Measurements from ENCODE around the gene KIAA1328.
"Not testable (repeated sequence)": the region's sequence is repeated elsewhere in the genome, so short reads cannot be mapped to it uniquely, and the experiment has no call there.

The KIAA1328 gene

DNA sequence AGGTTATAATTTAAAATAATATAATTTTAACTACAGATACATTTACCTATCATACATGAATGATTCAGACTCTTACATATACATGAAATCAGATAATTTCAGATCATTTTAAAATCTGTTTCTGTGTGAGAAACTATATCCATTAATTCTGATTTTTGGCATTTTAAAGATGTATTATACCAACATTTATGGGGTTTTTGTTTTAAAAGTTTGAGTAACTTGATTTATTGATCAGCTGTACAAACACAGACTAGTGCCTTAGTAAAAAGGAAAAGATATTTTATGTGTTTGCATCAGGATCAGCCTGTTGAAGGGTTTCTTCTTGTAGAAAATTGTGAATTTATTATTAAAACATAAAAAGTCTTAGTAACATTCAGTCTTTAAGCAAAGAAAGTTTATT lies 59.9 kb downstream of the KIAA1328 start:
- DNase-seq = no peak

DNA sequence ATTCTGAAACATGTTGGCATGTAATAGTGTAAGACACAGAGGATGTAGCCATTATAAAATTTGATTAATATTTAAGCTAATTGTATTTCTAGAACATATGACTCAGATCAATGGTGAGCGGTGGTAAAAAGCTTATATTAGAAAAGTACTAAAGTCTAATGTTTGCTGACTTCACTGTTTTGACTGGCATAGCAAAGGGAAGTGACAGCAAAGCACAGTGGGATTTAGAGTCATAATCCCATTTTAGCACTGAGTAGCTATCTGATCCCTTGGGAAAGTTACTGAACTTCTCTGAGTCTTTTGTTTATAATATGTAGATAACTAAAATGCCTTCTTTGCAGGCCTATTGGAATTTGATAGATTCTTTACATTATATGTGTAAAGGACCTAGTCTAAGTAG lies 60.4 kb downstream of the KIAA1328 start:
- DNase-seq = no peak

DNA sequence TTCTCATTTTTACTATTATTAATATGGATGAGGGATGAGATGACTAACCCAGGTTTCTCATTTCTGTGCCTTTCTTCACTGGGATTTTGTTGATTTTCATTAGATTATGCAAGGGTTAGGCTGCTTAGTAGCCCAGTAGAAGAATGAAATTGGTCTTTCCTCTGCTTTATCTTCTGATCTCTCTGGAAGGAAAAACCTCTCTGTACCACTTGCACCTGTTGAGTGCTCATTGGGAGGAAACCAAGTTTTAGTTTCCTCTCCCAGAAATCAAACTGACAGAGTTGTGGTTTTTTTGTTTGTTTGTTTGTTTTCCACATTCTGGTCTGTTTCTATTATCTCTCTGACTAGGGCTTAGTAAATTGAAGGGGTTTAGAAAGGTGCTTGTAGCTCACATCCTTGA lies 60.8 kb downstream of the KIAA1328 start:
- DNase-seq = no peak

DNA sequence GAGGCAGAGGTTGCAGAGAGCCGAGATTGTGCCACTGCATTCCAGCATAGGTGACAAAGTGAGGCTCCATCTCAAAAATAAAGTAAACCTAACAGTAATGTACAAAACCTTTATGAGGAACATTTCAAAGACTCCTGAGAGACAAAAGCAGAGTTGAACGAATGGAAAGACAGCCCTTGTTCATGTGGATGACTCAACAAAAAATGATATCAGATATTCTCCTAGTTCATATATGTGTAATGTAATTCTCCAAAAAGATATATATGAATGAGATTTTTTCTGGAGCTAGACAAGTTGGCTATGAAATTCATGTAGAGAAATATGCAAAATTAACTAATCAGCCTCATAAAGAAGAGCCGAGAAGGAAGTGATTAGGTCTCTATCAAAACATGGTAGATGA lies 61.7 kb downstream of the KIAA1328 start:
- no peak for DNase-seq

DNA sequence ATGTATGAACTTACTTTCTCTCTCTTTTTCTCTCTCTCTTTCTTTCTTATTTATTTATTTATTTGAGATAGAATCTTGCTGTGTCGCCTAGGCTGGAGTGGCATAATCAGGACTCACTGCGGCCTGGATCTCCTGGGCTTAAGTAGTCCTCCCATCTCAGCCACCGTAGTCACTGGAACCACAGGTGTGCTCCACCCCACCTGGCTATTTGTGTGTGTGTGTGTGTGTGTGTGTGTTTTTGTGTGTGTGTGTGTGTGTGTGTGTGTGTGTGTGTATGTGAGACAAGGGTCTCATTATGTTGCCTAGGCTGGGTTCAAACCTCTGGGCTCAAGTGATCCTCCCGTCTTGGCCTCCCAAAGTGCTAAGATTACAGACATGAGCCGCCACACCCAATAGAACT lies 64.3 kb downstream of the KIAA1328 start:
- no peak for DNase-seq

DNA sequence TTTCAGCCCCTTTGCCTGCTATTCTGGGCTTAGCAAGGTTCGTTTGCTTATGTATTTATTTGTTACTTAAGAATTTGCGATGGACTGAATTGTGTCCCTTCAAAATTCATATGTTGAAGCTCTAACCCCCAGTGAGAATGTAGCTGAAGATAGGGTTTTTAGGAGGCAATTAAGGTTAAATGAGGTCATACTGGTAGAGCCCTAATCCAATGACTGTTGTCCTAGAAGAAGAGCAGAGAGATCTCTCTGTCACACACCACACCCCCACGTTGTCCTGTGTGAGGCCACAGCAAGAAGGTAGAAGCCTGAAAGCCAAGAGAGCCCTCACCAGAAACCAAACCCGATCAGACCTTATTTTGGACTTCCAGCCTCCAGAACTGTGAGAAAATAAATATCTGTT lies 66.7 kb downstream of the KIAA1328 start:
- DNase-seq = no peak

DNA sequence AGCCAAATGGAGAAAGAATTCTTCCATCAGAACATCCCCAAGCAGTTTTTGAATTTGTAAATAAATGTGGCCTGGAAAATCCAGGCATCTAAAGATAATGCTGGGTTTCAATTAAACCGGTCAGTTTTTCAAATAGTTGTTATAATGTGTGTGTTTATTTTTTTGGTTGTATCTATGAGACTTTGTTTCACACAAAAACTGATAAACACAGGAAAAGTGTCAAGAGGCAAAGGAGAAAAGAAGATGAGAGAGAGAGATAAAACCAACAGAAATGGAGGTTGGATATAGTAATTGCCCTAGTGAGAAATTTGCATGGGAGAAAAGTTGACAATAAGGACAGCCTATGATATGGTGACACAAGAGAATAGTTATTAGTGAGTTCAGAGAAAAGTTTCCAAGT lies 68.3 kb downstream of the KIAA1328 start:
- no peak for DNase-seq

DNA sequence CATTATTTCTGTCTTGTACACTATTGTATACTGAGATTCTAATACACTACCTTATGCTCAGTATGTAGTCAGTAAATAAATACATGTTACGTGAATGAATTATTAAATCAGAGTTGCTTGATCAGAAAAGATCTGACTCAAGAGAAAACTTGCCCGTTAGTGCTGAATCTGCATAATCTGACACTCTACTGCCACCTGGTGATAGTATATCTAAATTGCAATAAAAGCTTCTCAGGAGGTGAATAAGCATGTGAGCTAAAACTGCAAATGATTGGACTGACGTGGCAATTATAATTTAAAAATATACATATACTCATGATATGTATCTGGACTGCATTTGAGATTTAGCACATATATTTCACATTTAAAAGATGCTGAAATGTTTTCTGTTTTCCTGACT lies 70.4 kb downstream of the KIAA1328 start:
- no peak for DNase-seq

DNA sequence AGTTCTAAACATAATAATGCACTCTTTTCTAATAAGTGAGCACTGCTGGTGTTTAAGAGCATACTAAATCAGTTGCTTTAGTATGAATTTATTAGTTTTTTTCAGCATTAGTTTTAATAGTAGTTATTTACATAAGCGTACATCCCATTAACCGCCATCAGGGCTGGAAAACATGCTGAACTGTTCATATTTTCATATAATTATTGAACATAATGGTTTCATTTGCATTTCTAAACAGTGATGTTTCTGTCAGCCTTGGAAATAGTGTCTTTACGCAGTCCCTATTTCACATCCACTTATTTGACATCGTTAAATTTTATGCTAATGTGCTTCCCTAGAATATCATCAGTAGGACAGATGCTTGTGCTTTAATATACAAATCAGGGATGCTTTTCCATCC lies 71.5 kb downstream of the KIAA1328 start:
- DNase-seq = no peak

DNA sequence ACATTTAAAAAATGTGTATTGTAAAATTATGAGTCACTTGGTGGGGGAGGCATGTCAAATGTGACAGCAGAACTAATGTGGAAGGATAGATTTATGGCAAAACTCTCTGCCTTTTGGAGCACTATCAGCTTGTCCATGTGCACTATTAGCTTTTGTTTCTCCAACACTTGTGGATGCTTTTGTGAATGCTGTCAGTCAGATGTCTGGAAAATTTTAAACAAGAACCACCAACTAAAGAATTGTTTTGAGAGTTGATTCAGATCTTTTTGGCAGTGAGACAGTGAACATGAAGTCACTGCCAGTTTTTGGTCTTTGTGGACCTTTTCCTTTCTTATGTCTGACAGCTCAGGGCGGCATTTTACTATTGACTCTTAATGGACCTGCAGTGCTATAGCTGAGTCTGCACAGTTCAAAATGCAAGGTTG lies 72.4 kb downstream of the KIAA1328 start:
- no peak for DNase-seq

DNA sequence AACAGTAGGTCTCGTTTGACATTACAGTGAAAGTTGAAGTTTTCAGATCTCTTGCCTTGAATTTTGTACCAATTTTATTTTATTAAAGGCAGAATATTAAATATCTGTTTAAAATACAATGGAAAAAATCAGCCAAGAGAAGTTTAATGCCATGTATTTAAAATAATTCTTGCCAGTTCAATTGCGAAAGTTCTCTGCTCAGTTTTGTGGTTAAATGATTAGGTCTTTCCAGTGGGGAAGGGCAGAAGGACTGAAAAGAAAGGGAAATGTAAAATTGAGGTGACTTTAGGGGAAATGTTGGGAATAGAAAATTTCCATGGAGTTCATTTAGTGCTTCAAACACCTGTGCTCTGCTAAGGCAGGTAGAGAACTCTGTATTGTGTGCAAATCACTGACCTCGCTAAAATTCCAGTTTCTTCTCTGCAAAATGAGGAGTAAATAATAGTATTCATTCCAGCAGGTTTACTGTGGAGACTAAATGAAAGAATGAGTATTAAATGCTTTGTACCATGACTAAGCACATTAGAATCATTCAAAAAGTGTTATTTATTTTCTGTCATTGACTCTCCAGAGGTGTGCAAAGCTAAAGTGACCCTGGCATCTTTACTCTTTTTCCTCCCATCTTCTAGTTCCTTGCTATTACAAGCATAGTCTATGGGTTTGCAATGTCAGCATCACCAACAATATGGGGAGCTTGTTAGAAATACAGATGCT lies 74.4 kb downstream of the KIAA1328 start:
- no peak for DNase-seq

DNA sequence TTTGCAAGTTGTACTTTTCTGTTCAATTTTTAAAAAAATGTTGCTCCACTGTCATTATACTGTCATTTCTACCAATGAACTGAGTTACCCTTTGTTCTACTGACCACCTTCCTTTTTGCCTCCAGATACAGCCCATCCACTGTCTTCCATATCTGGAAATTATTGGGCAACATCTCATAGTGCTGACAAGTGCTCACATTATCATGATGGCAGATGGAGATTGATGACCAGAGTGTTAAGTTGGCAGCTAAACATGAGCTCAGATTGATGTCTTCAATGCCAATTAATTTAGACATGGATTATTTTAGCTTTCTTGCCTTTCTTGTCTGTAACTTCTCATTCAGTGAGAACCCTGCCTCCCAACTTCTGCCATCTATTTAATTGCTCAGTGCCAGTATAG lies 76.6 kb downstream of the KIAA1328 start:
- DNase-seq = no peak

DNA sequence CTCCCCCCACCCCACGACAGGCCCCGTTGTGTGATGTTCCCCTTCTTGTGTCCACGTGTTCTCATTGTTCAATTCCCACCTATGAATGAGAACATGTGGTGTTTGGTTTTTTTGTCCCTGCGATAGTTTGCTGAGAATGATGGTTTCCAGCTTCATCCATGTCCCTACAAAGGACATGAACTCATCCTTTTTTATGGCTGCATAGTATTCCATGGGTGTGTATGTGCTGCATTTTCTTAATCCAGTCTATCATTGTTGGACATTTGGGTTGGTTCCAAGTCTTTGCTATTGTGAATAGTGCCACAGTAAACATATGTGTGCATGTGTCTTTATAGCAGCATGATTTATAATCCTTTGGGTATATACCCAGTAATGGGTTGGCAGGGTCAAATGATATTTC lies 80.4 kb downstream of the KIAA1328 start:
- not testable (repeated sequence) for DNase-seq

DNA sequence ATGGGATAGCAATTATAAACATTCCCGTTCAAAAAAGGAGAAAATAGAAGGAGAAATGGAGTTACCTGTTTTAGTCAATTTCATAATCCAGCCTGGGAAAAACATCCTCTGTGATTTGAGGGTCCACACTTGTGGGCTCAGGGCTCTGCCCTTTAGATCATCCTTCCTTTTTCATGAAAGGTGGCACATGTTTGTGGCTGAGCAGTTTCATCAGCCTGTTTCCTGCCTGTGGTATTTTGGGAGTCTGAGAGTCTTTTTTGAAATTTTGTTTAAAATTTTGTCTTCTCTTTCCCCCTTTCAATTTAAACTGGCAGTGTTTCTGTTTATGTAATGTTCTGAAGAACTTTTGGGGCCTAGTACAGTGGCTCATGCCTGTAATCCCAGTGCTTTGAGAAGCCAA lies 84.0 kb downstream of the KIAA1328 start:
- DNase-seq = no peak

DNA sequence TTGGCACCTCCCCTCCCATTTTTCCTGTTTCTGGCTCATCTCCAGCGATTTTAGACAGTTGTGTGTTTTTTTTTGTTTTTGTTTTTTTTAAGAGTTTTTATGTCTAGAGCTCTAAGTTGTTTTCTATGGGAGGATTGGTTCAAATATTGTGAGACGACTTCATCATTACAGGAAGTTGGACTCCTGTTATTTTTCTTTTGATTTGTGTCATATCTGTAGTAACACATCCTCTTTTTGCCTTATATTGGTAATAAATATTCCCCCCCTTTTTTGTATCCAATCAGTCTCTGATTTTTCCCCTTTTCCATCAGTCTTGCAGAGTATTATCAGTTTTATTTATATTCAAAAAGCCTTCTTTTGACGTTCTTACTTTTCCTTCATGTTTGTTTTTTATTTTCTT lies 89.0 kb downstream of the KIAA1328 start:
- no peak for DNase-seq

DNA sequence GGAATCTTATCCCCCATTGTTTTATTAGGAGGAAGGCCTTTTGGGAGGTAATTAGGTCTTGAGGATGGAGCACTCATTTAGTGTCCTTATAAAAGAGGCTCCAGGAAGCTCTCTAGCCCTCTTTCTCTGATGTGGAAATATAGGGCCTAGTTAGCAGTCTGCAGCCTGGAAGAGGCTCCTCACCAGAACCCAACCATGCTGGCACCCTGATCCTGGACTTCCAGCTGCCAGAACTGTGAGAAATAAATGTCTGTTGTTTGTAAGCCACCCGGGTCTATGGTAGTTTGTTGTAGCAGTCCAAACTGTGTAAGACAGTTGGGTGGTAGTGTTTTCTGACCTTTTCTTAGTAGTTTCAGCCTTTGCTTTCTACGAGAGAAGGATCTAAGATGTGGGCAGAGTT lies 100.7 kb downstream of the KIAA1328 start:
- no peak for DNase-seq

DNA sequence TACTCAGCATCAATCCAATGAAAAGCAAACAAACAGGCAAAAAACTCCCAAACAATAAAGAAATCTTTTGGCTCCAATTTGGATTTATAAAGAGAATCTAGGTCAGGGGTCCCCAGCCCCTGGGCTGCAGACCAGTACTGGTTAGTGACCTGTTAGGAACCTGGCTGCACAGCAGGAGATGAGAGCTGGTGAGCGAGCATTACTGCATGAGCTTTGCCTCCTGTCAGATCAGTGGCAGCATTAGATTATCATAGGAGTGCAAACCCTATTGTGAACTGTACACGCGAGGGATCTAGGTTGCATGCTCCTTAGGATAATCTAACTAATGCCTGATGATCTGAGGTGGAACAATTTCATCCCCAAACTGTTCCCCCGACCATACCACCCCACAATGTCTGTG lies 102.2 kb downstream of the KIAA1328 start:
- no peak for DNase-seq

DNA sequence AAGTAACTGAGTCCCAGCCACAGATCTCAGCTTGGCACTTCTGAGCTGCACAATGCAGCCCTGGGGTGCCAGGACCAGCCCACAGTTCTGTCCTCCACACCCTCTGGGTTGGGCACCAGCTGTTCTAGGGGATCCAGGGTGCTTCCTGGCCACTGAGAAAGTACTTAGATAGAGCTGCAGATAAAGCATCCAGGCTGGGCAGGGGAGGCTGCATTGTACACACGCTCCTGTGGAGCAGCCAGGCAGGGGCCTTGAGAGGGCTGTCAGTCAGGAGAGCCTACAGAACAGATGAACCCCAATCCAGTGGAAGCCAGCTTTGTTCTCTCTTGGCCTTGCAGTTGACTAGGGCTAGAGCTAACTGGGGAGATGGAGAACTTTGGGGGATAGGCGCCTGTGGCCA lies 104.6 kb downstream of the KIAA1328 start:
- no peak for DNase-seq

DNA sequence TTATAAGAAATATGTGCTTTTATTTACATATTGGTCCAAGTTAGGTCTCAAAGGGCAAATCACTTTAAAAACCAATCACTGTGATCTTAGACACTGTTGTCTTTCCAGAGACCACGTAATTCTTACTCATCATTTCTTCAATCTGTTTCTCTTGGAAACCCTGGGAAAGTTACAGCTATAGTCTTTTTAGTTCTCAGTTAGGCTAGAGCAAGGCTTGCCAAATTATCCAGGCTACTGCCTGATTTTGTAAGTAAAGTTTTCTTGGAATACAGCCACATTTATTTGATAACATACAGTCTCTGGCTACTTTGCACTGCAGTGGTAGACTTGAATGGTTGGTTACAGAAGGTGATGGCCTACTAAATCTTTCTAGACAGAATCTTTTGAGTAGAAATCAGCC lies 106.0 kb downstream of the KIAA1328 start:
- DNase-seq = no peak

DNA sequence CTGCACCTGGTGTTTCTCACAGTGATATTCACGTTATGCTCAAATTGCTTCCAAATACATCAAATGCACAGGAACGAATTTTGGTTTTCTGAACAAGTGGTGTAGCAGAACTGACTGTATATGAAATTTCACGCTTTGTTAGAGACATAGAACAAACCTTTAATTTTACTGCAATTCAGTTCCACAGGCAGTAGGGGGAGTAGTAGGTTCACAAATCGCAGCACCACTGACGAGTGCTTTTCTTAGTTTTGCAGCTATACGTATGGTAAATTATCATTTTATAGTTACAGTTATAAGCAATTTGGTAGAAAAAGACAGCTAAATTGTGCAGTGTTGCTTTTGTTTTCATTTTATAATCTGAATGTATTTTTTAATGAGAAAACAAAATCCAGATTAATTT lies 113.3 kb downstream of the KIAA1328 start:
- DNase-seq = no peak

DNA sequence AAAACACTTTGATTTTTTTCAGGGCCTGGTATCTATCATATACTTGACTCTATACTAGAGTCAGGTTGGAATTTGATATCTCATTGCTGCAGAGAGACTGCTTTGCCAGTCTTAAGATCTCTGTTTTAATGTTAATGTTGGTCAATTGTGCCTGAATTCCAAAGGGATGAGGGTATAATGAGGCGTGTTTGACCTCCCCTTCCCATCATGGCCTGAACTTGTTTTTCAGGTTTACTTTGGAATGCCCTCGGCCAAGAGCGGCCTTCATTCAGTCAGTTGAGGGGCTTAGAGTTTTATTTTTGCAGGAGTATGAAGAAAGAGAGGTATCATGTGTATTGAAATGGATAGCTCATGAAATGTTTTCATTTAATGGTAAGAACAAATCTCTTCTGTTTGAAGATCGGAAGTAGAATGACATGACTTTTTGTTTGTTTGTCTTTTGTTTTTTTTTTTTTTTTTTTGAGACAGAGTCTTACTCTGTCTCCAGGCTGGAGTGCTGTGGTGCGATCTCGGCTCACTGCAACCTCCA lies 119.0 kb downstream of the KIAA1328 start:
- DNase-seq = no peak

DNA sequence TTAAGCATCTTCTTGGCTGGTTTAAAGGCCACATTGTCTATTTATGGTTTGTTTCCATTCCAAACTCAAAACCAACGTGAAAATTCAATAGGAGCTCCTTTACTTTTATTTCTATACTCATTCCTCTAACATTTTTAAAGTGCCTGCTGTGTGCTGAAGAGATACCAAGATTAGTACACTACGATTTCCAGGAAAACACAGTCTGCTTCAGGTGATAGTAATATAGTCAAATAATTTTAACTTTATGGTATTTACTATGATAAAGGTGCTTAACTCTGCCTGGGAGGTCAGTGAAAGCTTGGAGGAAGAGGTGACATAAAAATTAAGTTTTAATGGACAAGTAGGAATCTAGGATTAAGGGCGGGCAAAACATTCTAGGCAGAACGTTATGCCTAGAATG lies 121.4 kb downstream of the KIAA1328 start:
- no peak for DNase-seq

DNA sequence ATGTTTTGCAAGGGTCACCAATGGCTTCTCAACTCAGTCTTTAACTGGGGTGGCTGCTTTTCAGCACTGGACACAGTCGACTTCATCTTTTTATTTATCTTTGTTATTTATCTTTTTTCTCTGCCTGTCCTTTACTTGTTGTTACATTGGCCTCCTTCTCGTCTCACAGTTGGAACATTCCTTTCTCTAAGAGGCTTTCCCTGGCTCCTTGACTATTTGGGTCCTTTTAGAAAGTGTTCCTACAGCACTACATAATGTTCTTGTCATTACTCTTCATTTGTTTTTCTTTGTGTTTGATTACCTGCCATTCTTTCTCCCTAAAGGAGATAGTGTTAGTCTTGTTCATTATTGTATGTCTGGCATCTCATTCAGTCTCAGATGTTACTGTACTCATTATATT lies 122.0 kb downstream of the KIAA1328 start:
- no peak for DNase-seq

DNA sequence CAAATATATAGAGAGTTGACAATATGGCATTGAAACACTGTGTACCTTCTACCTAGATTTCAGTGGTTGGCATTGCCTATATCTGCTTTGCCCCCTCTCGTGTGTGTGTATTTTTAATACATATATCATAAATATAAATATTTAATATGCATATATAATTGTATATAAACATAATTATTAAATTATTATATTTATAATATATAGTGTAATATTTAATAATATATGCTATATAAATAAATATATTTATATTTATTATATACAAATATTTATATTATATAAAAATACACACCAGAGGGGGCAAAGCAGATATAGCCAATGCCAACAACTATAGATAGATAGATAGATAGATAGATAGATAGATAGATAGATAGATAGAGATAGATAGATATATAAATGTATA lies 124.1 kb downstream of the KIAA1328 start:
- no peak for DNase-seq

DNA sequence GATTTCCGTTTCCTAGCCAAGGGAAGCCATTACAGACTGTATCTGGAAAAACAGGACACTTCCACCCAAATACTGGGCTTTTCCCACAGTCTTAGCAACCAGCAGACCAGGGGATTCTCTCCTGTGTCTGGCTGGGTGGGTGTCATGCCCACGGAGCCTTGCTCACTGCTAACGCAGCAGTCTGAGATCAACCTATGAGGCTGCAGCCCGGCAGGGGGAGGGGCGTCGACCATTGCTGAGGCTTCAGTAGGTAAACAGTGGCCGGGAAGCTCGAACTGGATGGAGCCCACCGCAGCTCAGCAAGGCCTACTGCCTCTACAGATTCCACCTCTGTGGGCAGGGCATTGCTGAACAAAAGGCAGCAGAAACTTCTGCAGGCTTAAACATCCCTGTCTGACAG lies 131.1 kb downstream of the KIAA1328 start:
- no peak for DNase-seq
